Activated naive CD4-positive, alpha-beta T cell (primary cell): ENCODE measurements around the gene DACT2.
"Not testable (repeated sequence)": the region's sequence is repeated elsewhere in the genome, so short reads cannot be mapped to it uniquely, and the experiment has no call there.

Experiments
- DNase-seq, 4 experiments: peaks; one replicate each; lab custom pipeline; 2025; lab: John Stamatoyannopoulos, UW

The DACT2 gene

DNA sequence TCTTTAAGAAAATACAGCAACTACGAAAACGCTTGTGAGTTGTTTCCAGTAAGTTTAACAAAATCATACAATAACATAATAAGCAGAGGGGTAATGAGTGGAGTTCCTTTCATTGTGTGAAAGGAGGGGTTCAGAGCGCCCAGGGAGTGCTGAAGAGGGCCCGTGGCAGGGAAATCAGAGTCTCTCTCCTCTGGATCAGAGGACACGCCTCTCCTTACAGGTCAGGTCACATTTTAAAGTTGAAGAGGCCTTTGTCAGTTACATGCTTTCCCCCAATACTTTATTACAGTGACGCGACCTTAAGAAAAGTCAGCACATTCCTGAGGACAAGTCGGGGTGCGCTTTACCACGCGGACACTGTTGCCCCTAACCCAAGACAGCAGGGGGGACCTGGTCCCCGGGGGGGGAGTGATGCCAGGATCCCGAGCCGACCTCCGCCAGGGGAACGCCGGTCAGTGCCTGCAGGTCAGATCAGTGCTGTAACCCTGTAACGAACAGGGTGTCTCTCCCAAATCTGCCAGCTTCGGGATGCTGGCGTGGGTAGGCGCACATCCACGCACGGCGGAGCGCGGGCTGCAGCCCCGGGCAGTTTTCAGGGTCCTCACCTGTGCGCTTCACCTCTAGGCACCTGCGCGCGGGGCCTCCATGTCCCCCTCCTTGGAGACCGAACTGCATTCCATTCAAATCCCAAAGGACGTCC, 848 bp downstream of the DACT2 start:
- no peak for DNase-seq

DNA sequence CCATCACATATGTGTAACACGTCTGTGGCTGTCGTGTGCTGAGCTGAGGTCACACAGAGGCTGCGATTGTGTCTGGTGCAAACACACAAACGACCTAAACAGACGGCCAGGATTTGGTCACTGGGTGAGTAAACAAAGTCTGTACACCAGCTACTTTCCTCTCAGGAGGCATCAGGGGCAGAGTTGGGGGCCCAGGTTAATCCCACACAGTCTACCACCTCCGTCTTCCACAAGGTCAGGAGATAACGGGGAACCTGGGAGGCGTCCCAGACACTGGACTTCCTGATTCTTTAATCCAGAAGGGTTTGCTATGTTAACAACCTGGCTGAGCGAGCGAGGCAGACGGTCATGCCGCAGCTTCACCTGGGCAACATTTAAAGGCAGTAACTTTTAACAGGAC, 1.5 kb downstream of the DACT2 start:
- DNase-seq: no peak

- DNase-seq: no peak
Measured at GRCh38 chr6:168315596-168315995, 4.0 kb downstream of the DACT2 start.

- DNase-seq: no peak
Measured at GRCh38 chr6:168314948-168315347, 4.6 kb downstream of the DACT2 start.

DNA sequence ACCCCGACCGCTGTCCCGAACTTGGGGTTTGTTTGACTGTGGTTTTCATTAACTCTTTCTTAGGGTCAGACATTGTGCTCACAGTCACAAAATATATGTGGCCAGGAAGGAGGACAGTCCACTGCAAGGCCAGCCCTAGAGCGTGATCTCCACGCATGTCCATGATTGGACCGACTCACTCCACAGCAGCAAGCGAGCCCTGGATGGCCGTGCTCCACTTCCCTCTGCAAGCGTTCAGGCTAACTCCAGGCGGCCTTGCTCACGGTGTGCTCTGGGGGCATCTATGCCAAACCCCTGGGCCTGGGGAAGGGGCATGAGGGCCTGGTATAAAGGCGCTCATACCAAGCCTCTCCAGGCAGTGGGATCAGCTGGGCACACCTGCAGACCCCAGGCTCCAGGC, 5.6 kb downstream of the DACT2 start:
- DNase-seq: no peak

DNA sequence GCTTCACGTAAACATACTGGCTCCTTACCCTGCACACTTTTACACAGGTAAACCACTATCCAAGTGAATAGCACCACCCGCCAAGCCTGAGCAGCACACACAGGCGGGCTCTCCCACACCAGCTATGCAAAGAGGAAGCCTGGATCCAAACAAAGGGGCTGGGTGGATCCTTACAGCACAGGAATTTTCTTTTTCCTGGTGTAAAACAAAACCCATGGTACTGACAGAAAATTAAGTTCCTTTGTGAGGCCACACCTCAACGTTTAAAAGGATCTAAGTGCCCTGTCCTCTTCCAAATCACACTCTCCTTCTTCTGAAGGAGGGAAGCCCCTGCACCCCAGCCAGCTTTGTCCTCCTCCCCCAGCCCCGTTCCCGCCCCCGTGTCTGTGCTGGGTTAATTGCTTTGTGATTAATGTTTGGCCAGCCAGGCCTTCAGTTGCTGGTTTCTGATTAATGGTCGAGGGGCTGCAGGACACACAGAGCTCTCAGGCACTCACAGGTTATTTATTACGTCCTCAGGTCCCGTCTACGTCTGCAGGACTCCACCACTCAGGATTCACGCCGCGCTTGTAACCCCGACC, 6.1 kb downstream of the DACT2 start:
- no peak for DNase-seq

- DNase-seq: not testable (repeated sequence)
Measured at GRCh38 chr6:168312125-168312507, 7.5 kb downstream of the DACT2 start.

- DNase-seq: no peak
Measured at GRCh38 chr6:168311410-168312124, 8.0 kb downstream of the DACT2 start.

DNA sequence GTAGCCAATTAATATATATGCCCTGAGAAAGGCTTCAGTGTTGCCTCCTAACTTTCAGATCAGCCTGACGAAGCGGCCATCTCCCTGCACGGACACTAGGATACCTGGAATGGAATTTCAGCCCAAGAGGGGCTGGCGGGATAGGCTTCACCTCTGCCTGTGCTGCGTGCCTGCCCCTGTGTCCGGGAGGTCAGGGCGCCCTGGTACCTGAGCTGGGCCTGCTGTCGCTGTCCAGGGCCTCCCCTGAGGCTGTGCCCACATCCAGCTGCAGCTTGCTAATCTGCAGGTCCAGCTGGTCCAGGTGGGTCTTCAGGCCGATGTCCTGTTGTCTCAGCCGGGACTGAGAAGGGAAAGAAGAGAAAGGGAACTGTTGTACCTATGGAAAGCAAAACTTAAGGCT, 8.6 kb downstream of the DACT2 start:
- DNase-seq: no peak

DNA sequence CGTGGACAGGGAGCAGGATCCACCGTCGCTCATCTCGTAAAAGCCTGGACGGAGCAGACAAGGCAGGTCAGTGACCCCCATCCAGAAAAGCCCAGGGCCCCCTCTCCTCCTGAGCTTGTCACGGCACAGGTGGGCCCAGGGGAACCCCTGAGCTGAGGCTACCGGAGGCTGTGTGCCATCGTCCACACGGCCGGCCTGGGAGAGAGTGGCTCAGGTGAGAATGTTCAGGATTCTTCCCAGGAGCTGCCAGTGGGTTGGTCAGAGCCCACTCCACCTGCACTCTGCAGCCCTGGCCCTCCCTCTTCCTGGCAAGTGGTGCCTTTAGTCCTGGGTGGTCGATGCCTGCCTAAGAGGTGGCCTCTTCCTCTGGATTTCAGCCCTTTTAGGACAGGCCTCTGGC, 9.2 kb downstream of the DACT2 start:
- DNase-seq: no peak

DNA sequence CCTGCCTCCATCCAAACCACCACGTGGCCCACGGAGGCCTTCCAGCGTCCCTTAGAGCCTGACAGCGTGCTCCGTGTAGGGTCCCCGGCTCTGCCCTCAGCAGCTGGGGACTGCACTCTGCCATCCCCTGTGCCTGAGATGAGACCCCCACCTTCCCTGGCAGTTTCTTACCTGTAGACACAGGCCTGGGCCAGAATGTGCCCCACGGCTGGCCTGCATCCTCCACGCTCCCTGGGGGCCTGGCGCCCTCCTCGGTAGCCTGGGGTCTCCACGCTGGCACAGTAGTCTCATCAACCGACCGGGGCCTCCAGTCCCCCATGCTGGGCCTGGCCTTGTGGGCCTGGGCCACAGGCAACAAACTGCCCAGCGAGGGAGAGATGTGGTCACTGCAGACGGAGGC, 9.6 kb downstream of the DACT2 start:
- no peak for DNase-seq

- no peak for DNase-seq
Measured at GRCh38 chr6:168309183-168309582, 10.4 kb downstream of the DACT2 start.

DNA sequence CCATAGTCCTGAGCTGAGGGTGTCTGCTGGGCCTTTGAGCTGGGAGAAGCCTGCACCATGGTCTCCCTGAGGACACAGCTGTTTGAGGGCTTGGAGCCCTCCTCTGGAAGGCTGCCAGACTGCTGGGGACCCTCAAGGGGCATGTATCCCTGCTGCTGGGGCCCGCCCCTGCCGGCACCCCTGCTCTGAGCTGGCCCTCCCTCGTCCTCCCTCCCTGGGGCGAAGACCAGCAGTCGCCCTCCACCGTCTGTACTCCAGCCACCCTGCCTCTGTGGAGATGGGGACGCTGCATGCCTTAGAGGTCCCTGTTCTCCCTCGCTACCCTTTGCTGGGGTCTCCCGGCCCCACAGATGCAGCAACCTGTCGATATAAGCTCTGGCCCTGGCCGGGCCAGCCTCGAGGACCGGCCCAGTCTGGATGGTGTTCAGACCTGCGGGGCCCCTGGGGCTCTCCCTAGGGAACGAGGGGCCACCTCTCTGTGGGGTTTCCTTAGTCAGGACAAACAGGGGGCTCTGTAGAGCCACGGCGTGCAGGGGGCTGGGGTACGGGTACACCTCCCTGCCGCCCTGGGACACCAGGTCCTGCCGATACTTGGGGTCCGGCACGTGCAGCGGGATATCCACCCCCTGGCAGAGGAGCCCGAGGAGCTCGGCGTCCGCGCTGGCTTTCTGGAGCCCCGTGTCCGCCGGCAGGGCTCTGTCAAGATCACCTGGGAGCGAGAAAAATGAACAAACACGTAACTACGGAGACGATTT, 11.0 kb downstream of the DACT2 start:
- no peak for DNase-seq

- no peak for DNase-seq
Measured at GRCh38 chr6:168307695-168308021, 11.9 kb downstream of the DACT2 start.

DNA sequence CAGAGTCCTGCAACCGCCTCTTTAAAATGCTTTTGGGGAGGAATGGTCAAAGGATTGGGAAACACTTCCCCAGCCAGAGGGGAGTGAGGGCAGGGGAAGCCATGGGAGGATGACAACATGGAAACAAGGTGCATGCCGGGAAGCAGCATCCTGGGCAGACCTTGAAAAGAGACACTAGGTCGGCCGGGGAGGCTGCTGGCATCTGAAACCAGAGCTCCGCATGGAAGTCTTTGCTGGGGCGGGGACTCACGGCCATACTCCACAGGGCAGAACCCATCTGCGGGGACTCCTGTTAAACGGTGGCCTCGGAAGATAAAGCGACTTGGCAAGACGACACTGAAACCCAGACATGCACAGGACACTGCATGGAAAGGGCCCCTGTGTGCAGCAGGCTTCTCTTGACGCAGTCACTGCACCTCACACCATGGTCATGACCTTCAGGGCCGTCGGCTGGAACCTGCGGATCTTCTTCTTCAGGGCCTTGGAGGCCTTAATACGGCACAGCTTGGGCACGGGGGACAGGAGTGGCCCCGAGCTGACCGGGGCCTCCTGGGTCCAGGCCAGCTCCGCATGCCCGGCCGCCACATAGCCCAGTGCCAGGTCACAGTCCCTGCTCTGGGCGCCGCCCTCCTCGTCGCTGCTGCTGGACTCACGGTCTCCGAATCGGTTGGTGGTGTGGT, 12.4 kb downstream of the DACT2 start:
- DNase-seq: no peak

DNA sequence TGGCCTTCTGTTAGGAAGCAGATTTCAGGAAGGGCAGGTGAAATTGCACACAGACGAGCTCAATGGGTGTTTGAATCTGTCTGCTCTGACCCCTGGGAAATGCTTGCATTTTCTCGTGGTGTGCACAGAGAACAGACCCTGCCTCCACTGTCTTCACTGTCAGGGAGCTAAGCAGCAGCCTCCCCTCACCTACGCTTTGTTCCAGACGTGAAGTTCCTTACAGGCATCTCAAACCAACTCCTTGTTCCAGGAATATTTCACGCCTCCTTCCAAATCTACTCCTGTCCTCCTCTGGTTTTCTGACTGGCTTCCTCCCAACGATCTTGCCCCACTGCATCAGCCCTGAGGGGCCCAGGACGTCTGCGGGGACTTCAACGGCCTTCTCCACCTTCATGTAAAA, 13.7 kb downstream of the DACT2 start:
- no peak for DNase-seq

GRCh38 chr6:168305096-168305749, 14.4 kb downstream of the DACT2 start:
- no peak for DNase-seq

- DNase-seq: no peak
Measured at GRCh38 chr6:168304752-168305015, 14.9 kb downstream of the DACT2 start.

- DNase-seq: no peak
Measured at GRCh38 chr6:168303982-168304751, 15.4 kb downstream of the DACT2 start.

DNA sequence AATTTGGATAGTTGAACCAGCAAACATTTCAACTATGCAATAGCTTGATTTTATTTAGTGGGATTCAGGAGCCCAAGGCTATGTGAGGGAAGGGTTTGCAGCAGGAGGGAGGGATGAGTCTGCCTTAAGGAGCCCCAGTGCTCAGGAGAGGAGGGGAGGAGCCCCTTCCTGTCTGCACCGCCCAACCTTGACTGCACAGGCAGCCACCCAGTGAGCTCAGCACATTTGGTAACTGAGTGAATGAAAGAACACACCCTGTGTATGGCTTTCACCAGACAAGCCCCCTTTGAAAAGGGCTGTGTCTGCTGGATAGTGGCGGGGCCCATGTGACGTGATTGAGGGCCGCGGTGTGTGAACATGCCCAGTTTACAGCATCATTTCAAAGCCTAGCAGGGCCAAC, 17.0 kb downstream of the DACT2 start:
- DNase-seq: no peak

GRCh38 chr6:168301648-168302398, 17.8 kb downstream of the DACT2 start:
- no peak for DNase-seq
